AG10803 (cell line): ENCODE results near the gene CTTN.

Experiments used
- DNase-seq: peaks from one replicate; pipeline ENCODE4 v3.0.0; 2010; ENCODE audit warnings: low read depth
- H3K4me3 ChIP-seq: 2 replicates; pipeline ENCODE4 v1.5.1; 2011; ENCODE audit warnings: mild to moderate bottlenecking, low read length, control low read depth
- TF ChIP-seq, protein P1 (sequence below): conservative IDR thresholded peaks from 2 replicates; pipeline ENCODE4 v1.5.1; 2011; ENCODE audit warnings: mild to moderate bottlenecking, low read length, control low read depth, inconsistent platforms

Gene CTTN

DNA sequence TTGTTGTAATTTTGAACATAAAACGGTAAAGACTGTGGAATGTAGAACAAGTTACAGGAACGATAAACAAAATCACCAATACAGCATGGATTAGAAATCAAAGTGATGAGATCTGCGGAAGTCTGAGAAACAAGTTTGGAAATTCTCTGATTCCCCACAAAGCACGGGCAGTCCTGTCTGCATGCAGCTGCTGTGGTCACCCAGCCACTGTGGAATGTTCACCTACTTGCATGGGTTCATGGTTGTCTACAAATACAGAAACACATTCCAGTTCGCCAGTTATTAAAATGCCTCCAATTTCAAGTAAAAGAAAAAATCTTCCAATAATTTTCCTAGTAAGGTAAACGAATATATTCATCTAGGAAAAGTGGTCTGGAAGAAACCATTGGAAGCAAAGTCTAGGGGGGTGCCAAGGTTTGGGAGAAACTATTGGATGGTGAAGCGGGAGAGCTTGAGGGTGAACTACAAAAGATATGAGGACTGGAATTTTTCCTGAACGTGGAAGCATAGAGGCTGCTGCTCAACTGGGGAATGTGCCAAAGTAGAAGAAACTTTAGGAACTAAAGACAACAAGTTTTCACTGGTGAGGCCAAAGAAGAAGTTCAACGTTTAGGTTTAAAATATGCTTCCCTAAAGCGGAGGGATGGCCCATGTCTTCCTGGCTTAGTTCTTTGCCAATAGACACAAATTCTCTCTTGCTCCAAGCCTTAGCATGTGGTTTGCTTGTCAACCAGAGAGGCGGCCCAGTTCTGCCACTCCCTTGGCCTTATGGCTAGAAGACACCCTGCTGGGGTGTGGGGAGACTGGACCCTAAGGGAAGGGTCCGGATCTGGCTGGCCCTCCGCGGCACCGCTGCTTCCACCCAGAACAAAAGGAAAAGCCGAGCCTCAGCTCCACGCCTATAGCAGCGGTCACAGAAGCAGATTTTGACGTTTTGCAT is 70.2 kb downstream of the CTTN start:
- no peak for DNase-seq
- no peak overlapping the region for H3K4me3 ChIP-seq
- TF ChIP-seq, protein P1, sequence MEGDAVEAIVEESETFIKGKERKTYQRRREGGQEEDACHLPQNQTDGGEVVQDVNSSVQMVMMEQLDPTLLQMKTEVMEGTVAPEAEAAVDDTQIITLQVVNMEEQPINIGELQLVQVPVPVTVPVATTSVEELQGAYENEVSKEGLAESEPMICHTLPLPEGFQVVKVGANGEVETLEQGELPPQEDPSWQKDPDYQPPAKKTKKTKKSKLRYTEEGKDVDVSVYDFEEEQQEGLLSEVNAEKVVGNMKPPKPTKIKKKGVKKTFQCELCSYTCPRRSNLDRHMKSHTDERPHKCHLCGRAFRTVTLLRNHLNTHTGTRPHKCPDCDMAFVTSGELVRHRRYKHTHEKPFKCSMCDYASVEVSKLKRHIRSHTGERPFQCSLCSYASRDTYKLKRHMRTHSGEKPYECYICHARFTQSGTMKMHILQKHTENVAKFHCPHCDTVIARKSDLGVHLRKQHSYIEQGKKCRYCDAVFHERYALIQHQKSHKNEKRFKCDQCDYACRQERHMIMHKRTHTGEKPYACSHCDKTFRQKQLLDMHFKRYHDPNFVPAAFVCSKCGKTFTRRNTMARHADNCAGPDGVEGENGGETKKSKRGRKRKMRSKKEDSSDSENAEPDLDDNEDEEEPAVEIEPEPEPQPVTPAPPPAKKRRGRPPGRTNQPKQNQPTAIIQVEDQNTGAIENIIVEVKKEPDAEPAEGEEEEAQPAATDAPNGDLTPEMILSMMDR, result no peak

DNA sequence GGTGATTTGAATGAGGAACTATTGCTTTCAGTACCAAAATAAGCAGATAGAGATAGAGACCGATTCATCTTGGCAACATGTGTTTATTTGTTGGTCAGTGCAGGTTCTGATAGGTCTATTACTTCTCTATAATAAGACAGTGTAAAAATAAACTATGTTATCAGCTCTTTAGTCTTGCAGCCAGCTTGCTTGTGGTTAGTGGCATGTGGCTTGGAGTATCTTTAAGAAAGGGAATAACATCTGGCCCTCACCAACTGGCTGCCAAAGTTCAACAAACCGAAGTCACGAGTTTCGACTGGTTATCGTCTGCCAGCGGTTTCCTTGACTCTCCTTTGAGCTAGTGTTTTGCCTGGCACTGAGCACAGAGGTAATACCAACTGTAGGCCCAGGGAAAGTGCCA is 71.8 kb downstream of the CTTN start:
- TF ChIP-seq, protein P1, result no peak
- DNase-seq, result peak; percentile 61
- H3K4me3 ChIP-seq, result no peak overlapping the region

DNA sequence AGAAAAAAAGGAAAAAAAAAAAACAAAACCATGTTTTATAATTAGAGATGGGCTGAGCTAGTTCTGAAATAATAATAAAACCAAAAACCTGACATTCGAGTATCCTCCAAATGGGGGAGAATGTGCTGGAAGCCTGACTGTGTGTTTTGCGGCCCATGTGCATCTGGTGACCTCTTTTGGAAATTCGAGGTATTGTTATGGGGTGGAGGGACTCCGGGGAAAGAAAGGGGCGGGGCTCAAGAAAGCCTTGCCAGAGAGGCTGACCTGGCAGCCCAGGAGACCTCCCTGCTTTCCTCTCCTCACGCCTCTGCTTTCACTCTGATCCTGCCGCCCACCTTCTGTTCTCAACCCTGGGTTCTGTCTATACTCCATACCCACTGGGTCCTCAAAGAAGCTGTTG is 72.9 kb downstream of the CTTN start:
- TF ChIP-seq, protein P1, result peak; percentile 27
- H3K4me3 ChIP-seq, result no peak overlapping the region
- DNase-seq, result no peak

DNA sequence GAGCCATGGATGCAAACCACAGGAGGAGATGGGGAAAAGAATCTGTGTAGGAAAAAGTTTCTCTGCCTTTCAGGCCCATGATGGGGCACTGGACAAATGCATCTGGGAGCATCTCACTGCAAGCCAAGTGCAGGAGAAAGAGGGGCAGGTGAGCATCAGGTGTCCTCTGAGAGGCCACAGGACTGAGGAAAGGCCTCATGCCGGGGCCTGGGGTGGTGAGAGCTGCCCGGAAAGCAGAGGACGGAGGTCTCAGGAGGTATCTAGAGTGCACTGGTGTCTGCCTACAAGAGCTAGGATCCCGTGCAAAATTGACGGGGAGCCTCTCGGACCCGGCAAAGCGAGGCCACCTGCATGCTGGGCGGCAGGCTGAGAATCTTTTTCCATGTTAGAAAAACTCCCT is 73.9 kb downstream of the CTTN start:
- TF ChIP-seq, protein P1, result no peak
- H3K4me3 ChIP-seq, result no peak overlapping the region
- no peak for DNase-seq

DNA sequence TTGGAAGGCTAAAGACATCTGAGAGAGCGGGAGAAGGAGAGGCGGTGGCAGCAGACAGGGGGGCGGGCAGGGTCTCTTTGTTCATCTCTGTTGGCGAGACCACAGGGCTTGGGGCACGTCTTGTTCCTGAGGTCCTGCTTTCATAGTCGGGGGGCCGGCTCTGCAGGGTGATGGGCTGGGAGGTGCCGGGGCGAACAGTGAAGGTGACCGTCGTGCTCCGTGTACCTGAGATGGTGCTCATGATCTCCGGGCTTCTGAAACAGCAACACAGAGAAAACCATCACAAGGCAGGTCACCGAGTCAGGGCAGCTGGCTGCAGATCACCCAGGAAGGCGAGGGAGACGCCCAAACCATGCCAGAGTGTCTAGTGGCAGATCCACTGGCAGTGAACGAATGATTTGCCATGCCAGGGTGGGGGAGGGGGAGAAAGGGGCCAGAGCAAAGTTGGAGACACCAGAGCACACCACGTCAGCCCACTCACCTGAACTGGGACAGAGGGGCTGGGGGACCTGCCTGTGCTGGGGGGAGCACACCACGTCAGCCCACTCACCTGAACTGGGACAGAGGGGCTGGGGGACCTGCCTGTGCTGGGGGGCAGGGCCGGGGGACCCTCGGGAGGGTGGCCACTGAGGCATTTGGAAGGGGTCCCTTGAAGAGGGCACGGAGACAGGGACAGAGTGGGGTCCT is 75.0 kb downstream of the CTTN start:
- H3K4me3 ChIP-seq, result no peak overlapping the region
- DNase-seq, result no peak
- TF ChIP-seq, protein P1, result no peak

DNA sequence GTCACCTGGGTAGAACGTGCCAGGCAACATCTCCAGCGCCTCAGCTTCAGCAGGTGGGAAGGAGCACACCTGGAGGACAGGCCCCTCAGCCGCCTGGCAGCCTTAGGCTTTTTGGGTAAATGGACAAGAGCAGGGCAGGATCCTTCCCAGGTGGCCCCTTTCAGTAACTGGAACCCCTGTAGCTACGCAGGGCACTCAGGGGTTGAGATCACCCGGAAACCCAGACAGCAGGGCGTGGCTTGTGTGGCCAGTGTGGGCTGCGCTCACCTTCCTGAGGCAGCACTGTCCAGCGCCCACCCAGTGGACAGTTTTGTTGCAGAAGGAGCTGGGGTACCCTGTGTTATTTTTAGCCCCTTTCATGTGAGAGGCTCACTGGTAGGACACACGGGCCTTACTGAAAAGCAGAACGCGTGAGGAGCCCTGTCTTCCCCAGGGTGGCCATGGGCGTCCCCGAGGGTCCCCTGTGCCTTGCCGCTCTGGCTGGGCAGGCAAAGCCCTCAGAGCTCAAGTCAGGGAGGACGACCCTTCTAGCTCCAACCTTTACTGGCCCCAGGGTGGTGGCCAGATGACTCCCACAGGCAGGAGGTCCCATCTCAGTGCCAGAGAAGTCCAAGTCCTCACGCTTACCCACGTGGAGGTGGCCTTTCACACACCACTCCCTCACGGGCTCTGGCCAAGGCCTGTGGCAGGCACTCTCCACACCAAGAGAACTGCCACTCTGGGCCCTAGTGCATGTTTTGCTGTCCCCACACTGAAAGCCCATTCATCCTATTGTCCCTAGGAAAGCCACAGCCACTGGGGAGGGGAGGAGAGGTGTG is 75.8 kb downstream of the CTTN start:
- H3K4me3 ChIP-seq, result no peak overlapping the region
- TF ChIP-seq, protein P1, result no peak
- no peak for DNase-seq
